Upper lobe of left lung (tissue), 6 donors: ENCODE results near the gene DHCR24. TPM values are rescaled to one million over a fixed set of nuclear protein-coding genes. Genes with fewer than 3 reads are reported as not detected.

Experiments
- ATAC-seq, 2 donors: fragments of 200-7000 bp; cut with Tn5 transposase; one replicate each; pipeline ENCODE4 v1.9.1; 2022; ENCODE audit warnings: mild to moderate bottlenecking in 2 of 2, moderate library complexity in 2 of 2; ENCODE audit not compliant: low FRiP score in 2 of 2
- DNase-seq, 2 donors: peaks; one replicate each; pipeline ENCODE4 v3.0.0-alpha.2; 2019 to 2020
- H3K27ac ChIP-seq, 4 donors: fragments of 200-600 bp; sonication (generic); one replicate each; pipeline ENCODE4 v1.5.1; 2016 to 2019
- H3K27me3 ChIP-seq, 4 donors: fragments of 200-600 bp; sonication (generic); one replicate each; pipeline ENCODE4 v1.5.1; 2017 to 2019
- H3K36me3 ChIP-seq, 4 donors: fragments of 200-600 bp; sonication (generic); one replicate each; pipeline ENCODE4 v1.5.1; 2016 to 2019
- H3K4me1 ChIP-seq, 4 donors: fragments of 200-600 bp; sonication (generic); one replicate each; pipeline ENCODE4 v1.5.1; 2018 to 2019
- H3K4me3 ChIP-seq, 4 donors: fragments of 200-600 bp; sonication (generic); one replicate each; pipeline ENCODE4 v1.5.1; 2017 to 2019; ENCODE audit warnings: mild to moderate bottlenecking in 2 of 4, moderate library complexity in 1 of 4
- H3K9me3 ChIP-seq, 4 donors: fragments of 200-600 bp; sonication (generic); one replicate each; pipeline ENCODE4 v1.5.1; 2018 to 2019
- CTCF ChIP-seq, 6 experiments: fragments of 450-650 bp in 4 of 6; fragments of 200-600 bp in 2 of 6; sonication (generic) in 2 of 6; IDR thresholded peaks; one replicate each; pipeline ENCODE4 v1.5.1; 2016 to 2019; ENCODE audit warnings: antibody characterized with exemption in 6 of 6
- EP300 ChIP-seq, 4 donors: sonication (generic); formaldehyde crosslinking; IDR thresholded peaks; one replicate each; pipeline ENCODE4 v1.5.1; 2017; ENCODE audit warnings: antibody characterized with exemption in 4 of 4, control low read depth in 2 of 4
- POLR2A ChIP-seq, 4 donors: fragments of 450-650 bp; IDR thresholded peaks; one replicate each; pipeline ENCODE4 v1.5.1; 2016 to 2017; ENCODE audit warnings: antibody characterized with exemption in 4 of 4, mild to moderate bottlenecking in 2 of 4
- POLR2AphosphoS5 ChIP-seq, 2 donors: sonication (generic); formaldehyde crosslinking; IDR thresholded peaks; one replicate each; pipeline ENCODE4 v1.5.1; 2017; ENCODE audit warnings: antibody characterized with exemption in 2 of 2
- WGBS, 2 donors: methylation state at CpG; one replicate each; pipeline ENCODE4 v1.1.5; 2017 to 2018; 5-methylcytosine and 5-hydroxymethylcytosine counted together
- total RNA-seq, 6 donors: library from RNA; depleted of rRNA in 4 of 6; stranded (reverse); fragments of >200 nt in 4 of 6; gene quantifications; one replicate each; pipeline versions ENCODE4 v1.1.0 to v1.2.1, GENCODE V29; 2016 to 2021
- donor health status: DM: no; HTN: no; CAD: no; lungs with moderate emphysema.
- donor health status: DM: no; HTN: yes; CAD: no; lungs with severe emphysema.

The DHCR24 gene
- total RNA-seq, 6 donors from 2014 or later = 188 to 863 (median 555) TPM

GRCh38 chr1:54848134-54848948 is 38.7 kb downstream of the DHCR24 start:
- ATAC-seq = no peak
- no peaks in the 10 kb centered on the region for H3K27me3 ChIP-seq
- no peak for TF ChIP-seq POLR2AphosphoS5 (IDR thresholded peaks at IDR 0.05)
- TF ChIP-seq CTCF (IDR thresholded peaks at IDR 0.05) = no peak
- TF ChIP-seq POLR2A (IDR thresholded peaks at IDR 0.05) = no peak
- TF ChIP-seq EP300 (IDR thresholded peaks at IDR 0.05) = no peak
- DNase-seq = peak in 1 of 2 donors; percentile 12
- no peak overlapping the region for H3K4me3 ChIP-seq
- no peaks in the 10 kb centered on the region for H3K9me3 ChIP-seq
- H3K4me1 ChIP-seq = no peaks in the 10 kb centered on the region
- WGBS, 2 donors = 82 to 95% methylated on average over 6 to 7 of the region's 7 CpGs
- H3K36me3 ChIP-seq = peaks cover 16 to 52% (median 39%) of the 10 kb centered on the region in 4 donors
- H3K27ac ChIP-seq = no peak overlapping the region

- ATAC-seq (no peak), DNase-seq (peak in 1 of 2 donors; percentile 11)
These were observed 40.2 kb downstream of the DHCR24 start for GRCh38 chr1:54846716-54847284.

GRCh38 chr1:54846301-54846700 is 40.7 kb downstream of the DHCR24 start:
- no peaks in the 10 kb centered on the region for H3K4me1 ChIP-seq
- H3K27me3 ChIP-seq = no peaks in the 10 kb centered on the region
- peaks cover 12 to 33% (median 20%) of the 10 kb centered on the region in 4 donors for H3K36me3 ChIP-seq
- DNase-seq (peak in 1 of 2 donors; percentile 11), ATAC-seq (no peak)
- TF ChIP-seq EP300 (IDR thresholded peaks at IDR 0.05) (no peak), CTCF (IDR thresholded peaks at IDR 0.05) (no peak), POLR2A (IDR thresholded peaks at IDR 0.05) (no peak), POLR2AphosphoS5 (IDR thresholded peaks at IDR 0.05) (no peak)
- WGBS, 2 donors = 94 to 100% methylated on average over 2 to 3 of the region's 3 CpGs
- H3K4me3 ChIP-seq = no peak overlapping the region
- no peaks in the 10 kb centered on the region for H3K9me3 ChIP-seq
- no peak overlapping the region for H3K27ac ChIP-seq

More at GRCh38 chr1:54846716-54847284, 40.2 kb downstream of the DHCR24 start:
- H3K4me1 ChIP-seq = no peaks in the 10 kb centered on the region
- no peak overlapping the region for H3K27ac ChIP-seq
- H3K36me3 ChIP-seq = peaks cover 12 to 38% (median 24%) of the 10 kb centered on the region in 4 donors
- H3K9me3 ChIP-seq = no peaks in the 10 kb centered on the region
- TF ChIP-seq POLR2A (IDR thresholded peaks at IDR 0.05) (no peak), CTCF (IDR thresholded peaks at IDR 0.05) (no peak), POLR2AphosphoS5 (IDR thresholded peaks at IDR 0.05) (no peak), EP300 (IDR thresholded peaks at IDR 0.05) (no peak)
- WGBS, 2 donors = 84 to 98% methylated on average over 9 of the region's 9 CpGs
- H3K4me3 ChIP-seq = no peak overlapping the region
- no peaks in the 10 kb centered on the region for H3K27me3 ChIP-seq

- ATAC-seq (no peak), DNase-seq (no peak)
- H3K4me3 ChIP-seq = no peak overlapping the region
- WGBS, 2 donors = 88 to 90% methylated on average over 4 to 5 of the region's 5 CpGs
- H3K27ac ChIP-seq = no peak overlapping the region
- no peaks in the 10 kb centered on the region for H3K9me3 ChIP-seq
- H3K27me3 ChIP-seq = no peaks in the 10 kb centered on the region
- H3K4me1 ChIP-seq = no peaks in the 10 kb centered on the region
- TF ChIP-seq POLR2A (IDR thresholded peaks at IDR 0.05) = no peak
- TF ChIP-seq POLR2AphosphoS5 (IDR thresholded peaks at IDR 0.05) = no peak
- no peak for TF ChIP-seq CTCF (IDR thresholded peaks at IDR 0.05)
- no peak for TF ChIP-seq EP300 (IDR thresholded peaks at IDR 0.05)
- peaks cover 8 to 28% (median 17%) of the 10 kb centered on the region in 4 donors for H3K36me3 ChIP-seq
These were observed 41.2 kb downstream of the DHCR24 start for GRCh38 chr1:54845772-54846171.
